NCI-H1092 (cell line): ENCODE results near the gene C6.

ENCODE experiments used
- DNase-seq: peaks from one replicate; lab custom pipeline; 2025; lab: John Stamatoyannopoulos, UW

C6 gene

DNA sequence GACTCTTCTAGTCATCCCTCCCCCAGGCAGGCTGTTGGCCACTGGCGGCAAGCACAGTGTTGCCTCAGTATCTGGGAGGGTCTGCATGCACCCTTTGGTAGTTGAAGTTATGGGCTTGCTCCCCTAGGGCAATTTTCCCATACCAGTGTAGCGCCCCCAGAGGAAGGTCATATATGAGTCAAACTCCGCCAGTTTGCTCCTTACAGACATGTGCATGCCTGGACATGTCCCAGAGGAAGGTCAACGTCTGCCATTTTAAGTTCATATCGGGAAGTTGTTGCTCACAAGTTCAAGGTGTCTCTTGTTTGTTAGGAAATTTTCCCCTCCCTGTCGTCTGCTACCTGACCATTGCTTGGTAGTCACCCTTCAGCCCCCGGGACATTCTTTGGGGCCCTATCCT, 90.9 kb downstream of the C6 start:
- no peak for DNase-seq

DNA sequence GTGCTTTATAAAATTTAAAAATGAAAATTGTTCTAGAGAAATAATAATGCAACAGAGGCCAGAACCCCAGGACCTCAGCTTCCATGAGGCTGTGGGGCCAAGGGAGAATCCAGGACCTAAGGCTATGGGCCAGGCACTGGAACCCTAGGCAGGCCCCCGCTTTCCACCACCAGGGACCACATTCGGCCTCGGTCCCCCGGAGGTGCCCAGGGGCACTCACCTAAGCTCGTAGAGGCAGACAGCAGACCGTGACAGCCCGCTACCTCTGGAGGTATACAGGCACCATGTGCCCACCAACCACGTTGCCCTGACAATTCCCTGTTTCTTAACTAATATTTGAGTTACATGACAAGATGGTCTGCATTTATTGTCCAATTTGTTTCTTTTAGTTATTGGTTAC, 92.7 kb downstream of the C6 start:
- DNase-seq = no peak

DNA sequence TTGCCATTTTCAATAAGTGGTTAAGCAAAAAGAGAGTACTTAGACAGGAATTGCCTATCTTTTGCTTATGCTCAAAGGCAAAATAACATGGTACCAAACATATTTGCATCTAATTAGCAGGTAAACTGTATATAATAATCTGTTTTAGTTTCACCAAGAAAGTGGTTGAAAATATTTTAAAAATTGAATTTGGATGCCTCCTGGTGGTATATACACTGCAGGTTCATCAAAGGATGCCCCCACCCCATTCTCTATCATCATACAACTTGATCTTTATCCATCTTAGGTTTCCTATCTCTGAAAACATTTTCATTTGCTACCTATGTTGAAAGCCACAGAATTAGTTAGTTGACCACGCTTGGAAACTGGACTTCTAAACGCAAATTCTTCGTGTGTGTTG, 95.2 kb downstream of the C6 start:
- DNase-seq = no peak

DNA sequence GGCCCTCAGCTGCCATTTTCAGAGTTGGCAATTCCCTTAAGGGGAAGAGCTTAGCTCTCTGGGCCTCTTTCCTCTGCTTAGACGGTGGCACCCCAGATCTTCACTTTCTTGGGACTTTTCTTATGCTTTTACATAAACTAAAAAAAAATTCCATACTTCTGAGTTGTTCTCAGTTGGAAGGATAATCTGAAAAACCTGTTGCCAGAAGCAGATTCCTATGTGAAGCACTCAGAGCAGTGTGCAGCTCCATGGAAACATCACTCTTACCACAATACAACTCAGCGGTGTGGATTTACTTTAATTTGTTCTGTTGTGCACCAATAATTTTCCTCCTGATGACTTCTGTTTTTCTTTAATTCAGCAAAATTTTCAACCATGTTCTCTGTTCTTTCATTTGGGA, 98.1 kb downstream of the C6 start:
- no peak for DNase-seq

DNA sequence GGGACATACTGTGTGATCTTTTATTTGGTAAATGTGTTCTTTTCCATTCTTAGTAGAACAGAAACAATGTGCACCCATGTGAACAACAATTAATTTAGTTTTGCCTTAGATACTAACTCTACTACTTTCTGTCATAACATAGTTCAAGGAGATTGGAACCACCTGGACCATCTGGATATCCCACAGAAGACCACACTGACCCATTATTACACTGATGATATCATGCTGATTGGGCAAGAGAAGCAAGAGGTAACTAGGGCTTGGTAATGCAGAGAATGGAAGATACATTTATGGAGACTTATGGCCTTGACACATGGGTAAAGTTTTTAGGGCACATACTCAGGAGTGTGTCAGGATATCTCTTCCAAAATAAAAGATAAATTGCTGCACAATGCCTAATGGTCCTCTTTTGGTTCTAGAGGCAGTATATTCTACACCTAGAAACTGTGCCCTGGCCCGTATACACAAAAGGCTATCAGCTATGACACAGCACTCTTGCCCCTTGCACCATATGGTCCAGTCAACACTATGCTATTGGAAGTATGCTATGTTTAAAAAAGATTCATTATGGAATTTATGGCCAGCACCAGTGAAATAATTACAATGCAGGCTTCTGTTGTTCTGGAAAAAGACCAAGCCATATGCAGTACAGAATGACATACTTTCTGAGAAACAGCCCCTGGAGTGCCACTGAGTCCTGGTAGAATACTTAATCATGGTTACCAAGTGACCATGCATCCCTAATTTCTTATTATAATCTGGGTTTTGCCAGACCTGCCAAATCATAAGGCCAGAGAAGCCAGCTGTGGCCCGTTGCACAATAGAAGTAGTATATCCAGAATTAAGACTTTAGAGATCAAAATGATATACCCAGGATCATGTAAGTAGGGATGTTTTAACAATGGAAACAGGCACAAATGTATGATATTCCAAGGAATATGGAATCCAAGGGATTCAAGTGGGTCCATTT, 100.6 kb downstream of the C6 start:
- DNase-seq = no peak

DNA sequence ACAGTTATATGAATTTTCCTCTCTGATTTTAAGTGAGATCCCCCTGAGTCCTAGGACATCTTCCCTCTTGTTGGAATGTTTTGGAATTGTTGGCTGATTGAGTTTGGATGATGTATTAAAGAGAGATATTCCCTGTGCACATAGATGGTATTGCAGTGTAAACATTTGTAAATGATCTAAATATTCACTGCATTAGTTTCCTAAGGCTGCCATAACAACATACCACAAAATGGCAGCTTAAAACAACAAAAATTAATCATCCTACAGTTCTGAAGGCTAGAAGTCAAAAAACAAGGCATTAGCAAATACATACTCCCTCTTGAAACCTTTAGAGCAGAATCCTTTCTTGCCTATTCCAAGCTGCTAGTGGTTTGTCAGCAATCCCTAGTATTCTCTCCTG, 104.1 kb downstream of the C6 start:
- DNase-seq = no peak

DNA sequence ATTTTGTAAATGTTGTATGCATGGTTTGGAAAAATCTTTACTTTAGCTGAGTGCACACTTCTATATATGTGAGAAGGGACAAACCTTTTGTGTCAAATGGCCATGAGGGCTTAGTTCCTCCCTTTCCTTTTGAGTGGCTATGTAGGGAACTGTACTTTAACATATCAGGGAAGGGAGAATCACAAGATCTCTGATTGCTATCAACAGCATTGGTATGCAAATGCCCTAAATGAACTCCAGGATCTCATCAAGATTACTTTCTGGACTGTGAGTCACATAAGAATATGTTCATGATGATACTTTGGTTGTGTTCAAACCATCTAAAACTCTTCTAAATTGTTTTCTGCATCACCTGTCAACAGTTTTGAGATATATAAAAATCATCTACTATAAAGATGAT, 111.0 kb downstream of the C6 start:
- DNase-seq = no peak

DNA sequence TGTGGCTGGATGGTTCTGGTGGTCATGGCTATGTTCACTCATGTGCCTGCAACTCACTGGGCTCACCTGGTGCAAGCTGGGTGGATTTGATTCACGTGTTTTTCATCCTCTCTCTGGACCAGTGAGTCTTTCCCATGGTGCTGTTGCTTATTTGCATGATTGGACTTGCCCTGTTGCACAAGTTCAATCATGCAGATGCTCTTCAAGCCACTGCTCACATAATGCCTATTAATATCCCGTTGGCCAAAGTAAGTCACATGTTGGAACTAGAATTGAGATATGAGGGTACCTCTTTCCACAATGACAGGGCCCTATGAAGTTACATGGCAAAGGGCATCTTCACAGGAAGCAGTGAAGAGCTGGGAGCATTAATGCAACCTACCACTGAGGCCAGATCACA, 115.7 kb downstream of the C6 start:
- no peak for DNase-seq

DNA sequence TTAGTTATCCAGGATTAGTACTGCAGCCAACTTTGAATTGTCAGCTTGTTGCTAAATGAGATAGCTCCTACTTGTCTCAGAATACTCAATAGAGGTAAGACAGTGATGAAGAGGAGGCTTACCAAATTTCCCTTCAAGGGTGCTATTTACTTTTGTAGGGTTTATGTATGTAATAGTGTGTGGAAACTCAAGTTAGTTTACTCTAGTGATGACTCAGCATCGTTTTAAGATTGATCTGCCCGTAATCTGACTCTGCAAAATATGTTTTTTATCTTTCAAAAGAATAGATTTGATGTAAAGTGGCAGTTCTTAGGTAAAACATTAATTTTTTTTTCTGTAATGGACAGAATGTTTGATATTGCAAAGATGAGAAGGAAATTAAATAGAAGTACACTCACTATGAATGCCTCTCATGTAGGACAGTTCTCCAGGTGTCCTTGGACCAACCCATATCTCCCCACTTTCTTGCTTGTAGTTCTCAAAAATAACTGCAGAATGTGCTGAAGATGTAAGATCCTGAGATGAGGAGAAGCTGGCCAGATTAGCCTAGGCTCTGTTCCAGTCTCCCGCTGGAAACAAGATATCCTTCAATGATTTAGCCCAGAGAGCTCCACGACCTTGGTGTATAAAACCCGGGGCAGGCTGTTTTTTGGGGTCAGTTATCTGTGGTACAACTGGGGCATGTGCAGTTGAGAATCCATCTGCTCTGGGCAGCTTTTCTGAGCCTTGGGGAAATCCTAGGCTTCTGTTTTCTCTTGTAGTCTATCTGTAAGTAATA, 117.8 kb downstream of the C6 start:
- no peak for DNase-seq

DNA sequence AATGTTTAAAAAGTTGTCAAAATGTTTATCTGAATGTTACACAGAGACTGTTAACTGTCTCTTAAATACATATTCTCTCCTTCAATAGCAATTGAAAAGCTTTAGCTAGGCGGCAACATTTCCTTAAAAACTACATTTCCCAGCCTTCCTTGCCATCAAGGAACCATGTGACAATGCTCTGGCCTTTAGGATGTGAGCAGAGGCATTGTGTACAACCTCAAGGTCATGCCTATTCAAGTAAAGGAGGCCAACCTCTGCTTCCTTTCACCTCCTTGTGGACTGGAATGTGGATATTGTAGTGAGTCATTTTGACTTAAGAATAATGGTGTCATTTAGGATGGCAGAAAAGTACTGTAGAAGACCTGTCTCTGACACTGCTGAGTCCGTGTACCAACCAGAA, 118.5 kb downstream of the C6 start:
- DNase-seq = no peak

DNA sequence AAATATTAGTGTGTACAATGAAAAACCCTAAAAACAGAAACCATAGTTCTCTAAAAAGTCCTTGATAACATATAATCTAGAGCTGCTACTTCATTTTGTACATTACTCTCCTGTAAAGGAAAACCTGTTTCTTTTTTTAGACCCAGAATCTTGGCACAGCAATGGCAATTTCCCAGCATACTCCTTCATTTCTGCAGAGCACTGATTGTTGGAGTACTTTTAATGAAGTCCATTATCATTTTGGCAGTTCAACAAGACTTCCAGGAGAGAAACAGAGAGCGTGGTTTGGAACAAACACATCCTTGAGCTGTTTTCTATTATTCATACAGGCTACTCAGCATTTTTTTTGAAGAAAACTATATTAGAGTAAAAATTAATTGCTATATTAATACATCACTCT, 119.5 kb downstream of the C6 start:
- DNase-seq = no peak
